Liver (tissue), 3 donors: ENCODE results near the gene ADAR.

Source experiments
- NR2F2 ChIP-seq: IDR thresholded peaks from 2 replicates; pipeline ENCODE4 v1.6.1; 2016; ENCODE audit warnings: antibody characterized with exemption
- TF ChIP-seq, protein P1 (sequence below): fragments of 150-350 bp; IDR thresholded peaks from 2 replicates; pipeline ENCODE4 v1.5.1; 2017; ENCODE audit warnings: improper control_type of control experiment, low read depth, low read length; ENCODE audit not compliant: missing input control
- donor health status: healthy.
- donor health status: healthy.

DNA sequence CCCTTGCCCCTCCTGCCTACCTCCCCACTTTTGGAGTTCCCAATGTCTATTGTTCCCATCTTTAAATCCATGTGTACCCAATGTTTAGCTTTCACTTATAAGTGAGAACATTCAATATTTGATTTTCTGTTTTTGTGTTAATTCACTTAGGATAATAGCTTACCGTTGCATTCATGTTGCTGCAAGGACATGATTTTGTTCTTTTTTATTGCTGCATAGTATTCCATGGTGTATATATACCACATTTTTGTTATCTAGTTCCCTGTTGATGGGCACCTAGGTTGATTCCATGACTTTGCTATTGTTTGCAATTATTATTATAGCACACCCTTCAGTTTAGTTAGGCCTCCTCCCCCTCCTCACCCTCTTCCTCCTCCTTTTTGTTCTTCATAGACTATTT, 33.5 kb upstream of the ADAR start:
- TF ChIP-seq NR2F2 = no peak
- TF ChIP-seq, protein P1, sequence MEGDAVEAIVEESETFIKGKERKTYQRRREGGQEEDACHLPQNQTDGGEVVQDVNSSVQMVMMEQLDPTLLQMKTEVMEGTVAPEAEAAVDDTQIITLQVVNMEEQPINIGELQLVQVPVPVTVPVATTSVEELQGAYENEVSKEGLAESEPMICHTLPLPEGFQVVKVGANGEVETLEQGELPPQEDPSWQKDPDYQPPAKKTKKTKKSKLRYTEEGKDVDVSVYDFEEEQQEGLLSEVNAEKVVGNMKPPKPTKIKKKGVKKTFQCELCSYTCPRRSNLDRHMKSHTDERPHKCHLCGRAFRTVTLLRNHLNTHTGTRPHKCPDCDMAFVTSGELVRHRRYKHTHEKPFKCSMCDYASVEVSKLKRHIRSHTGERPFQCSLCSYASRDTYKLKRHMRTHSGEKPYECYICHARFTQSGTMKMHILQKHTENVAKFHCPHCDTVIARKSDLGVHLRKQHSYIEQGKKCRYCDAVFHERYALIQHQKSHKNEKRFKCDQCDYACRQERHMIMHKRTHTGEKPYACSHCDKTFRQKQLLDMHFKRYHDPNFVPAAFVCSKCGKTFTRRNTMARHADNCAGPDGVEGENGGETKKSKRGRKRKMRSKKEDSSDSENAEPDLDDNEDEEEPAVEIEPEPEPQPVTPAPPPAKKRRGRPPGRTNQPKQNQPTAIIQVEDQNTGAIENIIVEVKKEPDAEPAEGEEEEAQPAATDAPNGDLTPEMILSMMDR = no peak
